Thyroid gland (tissue), 4 donors: ENCODE data around the gene MIEF2.

Experiments used
- CTCF ChIP-seq, 6 experiments: fragments of 200-600 bp in 3 of 6; fragments of 450-650 bp in 3 of 6; sonication (generic) in 3 of 6; IDR thresholded peaks; one replicate each; pipeline ENCODE4 v1.5.1; 2016 to 2019; ENCODE audit warnings: antibody characterized with exemption in 6 of 6, mild to moderate bottlenecking in 2 of 6, inconsistent platforms in 1 of 6, moderate library complexity in 1 of 6
- POLR2A ChIP-seq, 2 donors: fragments of 450-650 bp; IDR thresholded peaks; one replicate each; pipeline ENCODE4 v1.6.1; 2017; ENCODE audit warnings: antibody characterized with exemption in 2 of 2, mild to moderate bottlenecking in 2 of 2, moderate library complexity in 1 of 2

GRCh38 chr17:18229771-18230170, 30.7 kb upstream of the MIEF2 start:
- TF ChIP-seq POLR2A (IDR thresholded peaks at IDR 0.05) (no peak), CTCF (IDR thresholded peaks at IDR 0.05) (no peak)
